Stimulated activated memory B cell treated with anti-CD40 and anti-IgM and Interleukin-4, amounts not matched to agents 10 μg/mL and 1 μg/mL and 100 μg/mL, for 72 hours (primary cell): Measurements from ENCODE around the gene MST1.

Experiments
- ATAC-seq: fragments of 150-1000 bp; cut with Tn5 transposase; 2 replicates; pipeline ENCODE4 v1.10.0; 2021
- H3K27ac Mint-ChIP-seq: one replicate; pipeline ENCODE4 v1.8.0; 2022; ENCODE audit warnings: mild to moderate bottlenecking, mixed read lengths
- H3K27me3 Mint-ChIP-seq: one replicate; pipeline ENCODE4 v1.8.0; 2022; ENCODE audit warnings: mixed read lengths
- H3K36me3 Mint-ChIP-seq: one replicate; pipeline ENCODE4 v1.8.0; 2022; ENCODE audit warnings: mixed read lengths
- H3K4me1 Mint-ChIP-seq: one replicate; pipeline ENCODE4 v1.8.0; 2022; ENCODE audit warnings: mixed read lengths
- H3K4me3 Mint-ChIP-seq: one replicate; pipeline ENCODE4 v1.8.0; 2022; ENCODE audit warnings: mild to moderate bottlenecking, moderate library complexity, mixed read lengths
- H3K9me3 Mint-ChIP-seq: one replicate; pipeline ENCODE4 v1.8.0; 2022; ENCODE audit warnings: mixed read lengths

The MST1 gene

DNA sequence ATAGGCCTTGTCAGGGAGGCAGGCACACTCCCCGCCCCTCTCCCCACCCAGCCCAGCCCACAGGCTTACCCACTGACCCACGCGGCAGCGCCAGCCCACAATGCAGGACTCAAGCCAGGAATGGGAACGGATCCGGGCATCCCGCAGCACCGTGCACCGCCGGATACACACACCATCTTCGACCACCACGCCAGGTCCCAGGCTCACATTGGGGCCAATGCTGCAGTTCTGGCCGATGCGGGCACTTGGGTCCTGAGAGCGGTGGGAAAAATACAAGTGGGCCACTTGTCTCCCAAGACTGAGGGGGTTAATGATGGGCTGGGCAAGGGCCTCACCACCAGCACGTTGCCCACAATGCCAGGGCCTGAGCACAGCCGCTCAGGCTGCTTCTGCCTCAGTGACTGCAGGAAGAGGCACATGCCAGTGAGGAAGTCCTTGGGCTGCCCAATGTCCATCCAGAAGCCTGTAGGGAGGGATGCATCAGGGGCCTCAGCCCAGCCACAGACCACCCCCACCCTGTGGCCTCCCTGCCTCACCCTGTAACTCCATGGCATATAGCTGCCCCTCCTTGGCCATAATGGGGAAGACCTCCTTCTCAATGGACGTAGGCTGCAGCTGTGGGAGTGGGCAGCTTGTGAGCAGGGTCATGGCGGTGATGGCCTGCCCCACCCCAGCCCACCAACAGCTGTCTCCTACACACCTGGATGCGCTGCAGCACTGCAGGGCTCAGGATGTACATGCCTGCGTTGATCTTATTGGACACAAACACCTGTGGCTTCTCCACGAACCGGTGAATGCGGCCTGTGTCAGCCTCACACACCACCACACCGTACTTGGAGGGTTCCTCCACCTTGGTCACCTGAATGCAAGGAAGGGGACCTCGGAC lies 32.9 kb upstream of the MST1 start:
- H3K4me1 Mint-ChIP-seq = peaks cover 78% of the 10 kb centered on the region
- H3K27ac Mint-ChIP-seq = peak overlapping the region; percentile 99
- H3K27me3 Mint-ChIP-seq = no peaks in the 10 kb centered on the region
- H3K9me3 Mint-ChIP-seq = no peaks in the 10 kb centered on the region
- peak overlapping the region; percentile 87 for H3K4me3 Mint-ChIP-seq
- ATAC-seq = no peak
- H3K36me3 Mint-ChIP-seq = peaks cover 9% of the 10 kb centered on the region

DNA sequence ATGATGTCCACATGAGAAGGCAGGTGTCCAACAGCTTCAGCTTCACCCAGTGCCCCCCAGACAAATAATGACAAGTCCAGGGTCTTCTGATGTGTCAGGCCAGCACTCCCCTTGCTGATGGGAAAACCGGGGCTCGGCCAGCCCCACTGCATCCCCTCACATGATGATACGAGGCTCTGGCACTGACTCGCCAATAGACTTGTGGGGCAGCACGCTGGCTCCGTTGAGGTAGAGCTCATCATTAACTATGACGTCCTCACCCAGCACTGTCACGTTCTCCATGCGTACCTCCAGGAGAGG lies 32.3 kb upstream of the MST1 start:
- Mint-ChIP-seq H3K4me3 (no peak overlapping the region), H3K27me3 (no peaks in the 10 kb centered on the region), H3K4me1 (peaks cover 72% of the 10 kb centered on the region), H3K36me3 (peaks cover 7% of the 10 kb centered on the region), H3K27ac (peak overlapping the region; percentile 75), H3K9me3 (no peaks in the 10 kb centered on the region)
- ATAC-seq = no peak

DNA sequence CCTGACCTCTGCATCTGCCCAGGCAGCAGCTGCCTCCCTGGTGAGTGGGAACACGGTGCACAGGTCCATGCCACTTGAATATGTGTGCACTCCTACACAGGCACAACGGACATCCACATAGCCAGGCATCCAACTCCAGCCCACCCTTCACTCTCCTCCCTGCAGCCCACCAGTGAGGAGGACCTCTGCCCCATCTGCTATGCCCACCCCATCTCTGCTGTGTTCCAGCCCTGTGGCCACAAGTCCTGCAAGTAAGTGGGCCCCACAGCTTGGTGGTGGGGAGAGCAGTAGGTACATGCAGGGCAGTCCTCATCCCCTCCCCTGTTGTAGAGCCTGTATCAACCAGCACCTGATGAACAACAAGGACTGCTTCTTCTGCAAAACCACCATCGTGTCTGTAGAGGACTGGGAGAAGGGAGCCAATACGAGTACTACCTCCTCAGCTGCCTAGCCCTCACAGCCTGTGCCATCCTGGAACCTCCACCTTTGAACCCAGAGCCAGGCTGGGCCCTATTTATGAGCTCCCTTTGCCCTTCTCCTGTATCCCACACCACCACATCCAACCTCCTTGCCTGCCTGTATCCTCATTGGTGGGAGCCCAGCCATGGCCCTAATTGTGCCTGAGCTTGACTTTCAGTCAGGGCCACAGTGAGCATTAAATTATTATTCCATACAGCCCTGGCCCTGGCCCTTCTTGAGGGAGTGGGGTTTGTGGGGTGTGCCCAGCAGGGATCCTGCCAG lies 31.8 kb upstream of the MST1 start:
- Mint-ChIP-seq H3K4me3 (no peak overlapping the region), H3K27me3 (no peaks in the 10 kb centered on the region), H3K9me3 (no peaks in the 10 kb centered on the region), H3K4me1 (peaks cover 67% of the 10 kb centered on the region), H3K36me3 (peaks cover 8% of the 10 kb centered on the region), H3K27ac (peak overlapping the region; percentile 75)
- ATAC-seq = no peak

DNA sequence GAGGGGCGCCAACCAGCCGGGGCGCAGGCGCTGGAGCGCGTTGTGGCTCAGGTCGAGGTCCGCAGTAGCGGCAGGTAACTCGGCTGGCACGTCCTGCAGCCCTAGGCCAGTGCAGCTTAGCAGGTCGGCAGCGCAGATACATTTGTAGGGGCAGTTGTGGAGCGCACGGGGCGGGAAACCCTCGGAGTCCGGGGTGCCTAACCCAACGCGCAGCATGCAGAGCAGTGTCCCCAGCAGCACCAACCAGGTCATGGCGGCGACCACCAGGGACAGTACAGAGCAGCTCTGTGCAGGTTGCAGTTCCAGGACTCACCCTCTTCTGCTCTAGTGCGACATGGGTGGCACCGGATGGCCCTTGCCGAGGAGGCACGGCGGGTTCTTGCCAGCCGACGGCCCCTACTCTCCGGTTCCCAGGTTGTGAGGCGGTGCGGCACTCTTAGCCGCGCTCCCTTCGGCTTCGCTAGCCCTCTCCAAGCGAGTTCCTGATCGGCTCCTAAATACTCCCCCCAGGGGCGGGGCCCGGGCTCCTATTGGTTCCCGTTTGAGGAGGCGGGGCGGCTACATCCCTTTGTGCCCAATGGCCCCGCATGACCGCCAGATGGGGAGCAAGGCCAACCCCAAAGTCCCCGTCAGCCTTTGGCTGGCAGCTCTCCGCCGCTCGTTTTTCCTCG lies 30.1 kb upstream of the MST1 start, which contains the start of gene AMIGO3:
AMIGO3 (minus strand) TSS at position 471 of the 671 bp plus-strand sequence; CDS start at position 252, 219 bp downstream.
- peak within 1 kb of the TSS; percentile 75 for H3K27ac Mint-ChIP-seq
- no peaks in the 10 kb centered on the region for H3K27me3 Mint-ChIP-seq
- peak within 1 kb of the TSS; percentile 84 for H3K4me3 Mint-ChIP-seq
- peaks cover 21% of the 10 kb centered on the region for H3K36me3 Mint-ChIP-seq
- H3K4me1 Mint-ChIP-seq = peaks cover 53% of the 10 kb centered on the region
- peak; percentile 83 for ATAC-seq
- H3K9me3 Mint-ChIP-seq = no peaks in the 10 kb centered on the region

DNA sequence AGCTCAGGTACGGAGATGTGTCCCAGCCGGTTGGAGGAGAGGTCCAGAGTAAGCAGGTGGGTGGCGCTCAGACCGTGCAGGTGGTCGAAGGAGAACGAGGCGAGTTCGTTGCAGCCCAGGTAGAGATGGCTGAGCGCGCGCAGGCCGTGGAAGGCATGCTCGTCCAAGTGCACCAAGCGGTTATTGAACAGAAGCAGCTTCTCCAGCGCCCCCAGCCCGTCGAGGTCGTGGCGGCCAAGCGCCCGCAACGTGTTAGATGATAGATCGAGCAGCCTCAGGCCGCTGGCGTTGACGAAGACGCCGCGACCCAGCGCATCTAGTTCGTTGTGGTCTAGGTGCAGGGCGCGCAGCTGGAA lies 29.6 kb upstream of the MST1 start:
- Mint-ChIP-seq H3K4me3 (peak overlapping the region; percentile 84), H3K27me3 (no peaks in the 10 kb centered on the region), H3K4me1 (peaks cover 47% of the 10 kb centered on the region), H3K36me3 (peaks cover 26% of the 10 kb centered on the region), H3K9me3 (no peaks in the 10 kb centered on the region), H3K27ac (peak overlapping the region; percentile 75)
- ATAC-seq = no peak

DNA sequence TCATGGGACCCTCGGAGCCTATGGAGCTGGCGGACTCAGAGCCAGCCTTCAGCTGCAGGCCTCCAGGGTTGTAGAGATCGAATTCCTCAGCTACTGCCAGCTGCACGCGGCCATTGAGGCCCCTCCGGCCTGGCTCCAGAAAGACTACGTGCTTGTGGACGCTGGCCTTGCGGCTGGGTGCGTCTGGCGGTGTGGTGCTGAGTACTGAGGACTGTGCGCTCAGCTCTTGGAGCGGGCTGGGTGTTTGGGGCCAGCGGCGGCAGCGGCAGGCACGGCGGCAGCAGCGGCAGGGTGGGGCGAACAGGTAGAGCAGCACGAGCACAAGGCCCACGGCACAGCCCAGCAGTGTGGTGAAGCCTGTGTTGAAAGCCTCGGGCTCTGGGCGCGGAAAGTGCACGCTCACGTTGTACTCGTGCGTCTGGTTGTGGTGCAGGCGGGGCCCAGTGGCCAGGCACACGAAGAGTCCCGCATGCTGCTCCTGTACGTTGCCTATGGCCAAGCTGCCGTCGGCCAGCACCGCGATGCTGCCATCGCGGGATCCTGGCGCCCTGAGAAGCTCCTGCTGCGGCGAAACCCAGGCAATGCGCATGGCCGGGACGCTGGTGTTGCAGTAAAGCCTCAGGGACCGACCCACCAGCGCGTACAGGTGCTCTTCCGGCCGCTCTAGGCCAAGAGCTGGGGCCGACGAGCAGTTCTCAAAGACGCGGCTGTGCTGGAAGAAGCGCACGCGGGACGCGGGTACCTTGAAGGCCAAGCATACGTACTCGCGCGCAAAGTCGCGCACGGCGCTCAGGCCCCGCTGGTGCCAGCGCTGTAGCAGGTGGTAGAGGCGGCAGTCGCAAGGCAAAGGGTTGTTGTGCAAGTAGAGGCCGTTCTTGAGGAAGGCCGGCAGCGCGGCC lies 28.9 kb upstream of the MST1 start:
- H3K4me1 Mint-ChIP-seq = peaks cover 45% of the 10 kb centered on the region
- peak overlapping the region; percentile 75 for H3K27ac Mint-ChIP-seq
- peak overlapping the region; percentile 84 for H3K4me3 Mint-ChIP-seq
- ATAC-seq = no peak
- no peaks in the 10 kb centered on the region for H3K27me3 Mint-ChIP-seq
- H3K36me3 Mint-ChIP-seq = peaks cover 26% of the 10 kb centered on the region
- H3K9me3 Mint-ChIP-seq = no peaks in the 10 kb centered on the region

DNA sequence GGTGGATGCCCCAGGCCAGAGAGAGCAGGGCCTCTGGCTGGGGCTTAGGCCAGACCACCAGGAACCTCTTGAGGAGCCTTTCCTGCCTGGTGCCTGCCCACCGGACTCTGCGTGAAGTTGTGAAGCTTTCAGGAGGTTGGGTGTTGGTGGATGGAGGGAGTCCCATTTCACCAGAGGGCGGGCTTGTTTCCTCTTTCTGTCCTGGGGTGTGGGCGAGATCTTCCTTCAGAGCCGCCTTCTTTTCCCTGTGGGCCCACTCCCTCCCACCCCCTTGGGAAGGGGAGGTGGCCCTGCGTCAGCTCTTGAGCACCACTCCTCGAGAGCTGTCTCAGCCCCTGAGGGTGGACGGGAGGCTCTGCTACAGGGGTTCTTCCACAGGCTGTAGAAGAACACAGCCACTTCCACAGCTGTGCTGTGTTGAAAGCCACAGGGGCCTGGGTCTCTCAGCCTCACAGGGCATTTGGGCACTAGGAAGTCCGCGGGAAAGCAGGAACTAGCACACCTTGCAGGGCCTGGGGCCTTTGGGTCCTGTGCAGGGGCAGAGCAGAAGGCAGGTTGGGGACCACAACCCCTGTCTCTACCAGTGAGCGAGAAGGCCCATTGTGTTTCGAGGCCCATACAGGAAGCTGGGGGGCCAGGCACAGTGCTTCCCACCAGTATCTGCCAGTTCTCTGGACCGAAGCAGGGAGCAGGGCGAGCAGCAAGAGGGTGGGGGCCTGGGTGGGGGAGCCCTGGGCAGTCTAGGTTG lies 28.1 kb upstream of the MST1 start:
- no peak overlapping the region for H3K27ac Mint-ChIP-seq
- H3K4me3 Mint-ChIP-seq = no peak overlapping the region
- no peak for ATAC-seq
- H3K9me3 Mint-ChIP-seq = no peaks in the 10 kb centered on the region
- peaks cover 26% of the 10 kb centered on the region for H3K36me3 Mint-ChIP-seq
- H3K27me3 Mint-ChIP-seq = no peaks in the 10 kb centered on the region
- H3K4me1 Mint-ChIP-seq = peaks cover 37% of the 10 kb centered on the region

DNA sequence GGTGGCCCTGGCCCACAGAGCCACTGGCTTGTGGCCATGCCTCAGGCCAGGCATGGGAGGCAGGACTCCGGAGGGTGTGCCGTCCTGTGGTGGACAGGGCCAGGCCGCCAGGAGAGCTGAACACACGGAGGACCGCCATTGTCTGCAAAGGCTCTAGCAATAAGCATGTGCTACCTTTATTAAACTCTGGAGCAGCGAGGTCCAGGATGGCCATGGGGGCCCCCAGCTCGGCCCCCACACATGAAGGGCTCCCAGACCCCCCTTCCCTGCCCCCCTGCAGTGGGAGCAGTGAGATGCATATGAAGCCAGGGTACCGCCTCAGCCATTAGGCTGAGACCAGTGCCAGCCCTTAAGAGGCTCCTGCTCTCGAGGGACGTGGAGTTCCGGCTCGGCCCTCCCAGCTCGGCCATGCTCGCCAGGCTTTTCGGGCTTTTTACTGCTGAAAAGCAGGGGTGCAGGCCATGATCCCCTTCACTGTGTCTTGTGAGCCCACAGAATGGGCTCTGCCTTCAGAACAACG lies 27.5 kb upstream of the MST1 start:
- H3K4me3 Mint-ChIP-seq = no peak overlapping the region
- peaks cover 33% of the 10 kb centered on the region for H3K4me1 Mint-ChIP-seq
- H3K27me3 Mint-ChIP-seq = no peaks in the 10 kb centered on the region
- no peaks in the 10 kb centered on the region for H3K9me3 Mint-ChIP-seq
- no peak overlapping the region for H3K27ac Mint-ChIP-seq
- peaks cover 32% of the 10 kb centered on the region for H3K36me3 Mint-ChIP-seq
- ATAC-seq = no peak

DNA sequence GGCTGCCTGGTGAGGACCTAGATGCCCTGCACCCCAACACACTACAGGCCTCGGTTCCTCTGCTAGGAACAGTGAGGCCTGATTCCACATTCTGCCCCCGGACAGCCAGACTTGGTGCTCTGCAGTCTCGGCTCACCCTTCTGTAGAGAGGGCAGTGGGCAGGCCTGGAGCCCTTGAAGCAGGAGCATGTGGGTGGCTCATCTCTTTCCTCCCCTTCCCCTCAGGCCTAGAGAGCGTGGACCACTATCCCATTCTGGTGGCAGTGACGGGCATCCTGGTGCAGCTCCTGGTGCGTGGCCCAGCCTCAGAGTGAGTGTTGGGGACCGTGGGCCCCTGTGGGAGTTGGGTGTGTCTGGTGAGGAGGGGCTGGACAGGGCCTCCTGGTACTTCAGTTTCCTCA lies 26.9 kb upstream of the MST1 start:
- H3K36me3 Mint-ChIP-seq = peaks cover 34% of the 10 kb centered on the region
- H3K4me1 Mint-ChIP-seq = peaks cover 29% of the 10 kb centered on the region
- no peaks in the 10 kb centered on the region for H3K27me3 Mint-ChIP-seq
- no peak overlapping the region for H3K4me3 Mint-ChIP-seq
- no peaks in the 10 kb centered on the region for H3K9me3 Mint-ChIP-seq
- no peak overlapping the region for H3K27ac Mint-ChIP-seq
- no peak for ATAC-seq

DNA sequence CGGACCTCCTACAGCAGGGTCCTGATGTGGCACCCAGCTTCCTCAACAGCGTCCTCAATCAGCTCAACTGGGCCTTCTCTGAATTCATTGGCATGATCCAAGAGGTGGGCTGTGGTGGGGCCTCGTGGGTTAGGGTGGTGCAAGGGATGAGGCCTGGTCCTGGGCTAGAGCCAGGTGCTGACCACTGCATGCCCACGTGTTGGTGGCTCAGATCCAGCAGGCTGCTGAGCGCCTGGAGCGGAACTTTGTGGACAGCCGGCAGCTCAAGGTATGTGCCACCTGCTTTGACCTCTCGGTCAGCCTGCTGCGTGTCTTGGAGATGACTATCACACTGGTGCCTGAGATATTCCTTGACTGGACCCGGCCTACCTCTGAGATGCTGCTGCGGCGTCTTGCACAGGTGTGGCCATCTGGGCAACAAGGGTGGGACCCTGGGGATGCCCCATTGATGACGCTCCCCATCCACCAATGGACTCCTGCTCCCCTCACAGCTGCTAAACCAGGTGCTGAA lies 26.4 kb upstream of the MST1 start:
- H3K27me3 Mint-ChIP-seq = no peaks in the 10 kb centered on the region
- H3K4me1 Mint-ChIP-seq = peaks cover 24% of the 10 kb centered on the region
- H3K36me3 Mint-ChIP-seq = peaks cover 33% of the 10 kb centered on the region
- no peak for ATAC-seq
- H3K27ac Mint-ChIP-seq = no peak overlapping the region
- H3K9me3 Mint-ChIP-seq = no peaks in the 10 kb centered on the region
- no peak overlapping the region for H3K4me3 Mint-ChIP-seq

DNA sequence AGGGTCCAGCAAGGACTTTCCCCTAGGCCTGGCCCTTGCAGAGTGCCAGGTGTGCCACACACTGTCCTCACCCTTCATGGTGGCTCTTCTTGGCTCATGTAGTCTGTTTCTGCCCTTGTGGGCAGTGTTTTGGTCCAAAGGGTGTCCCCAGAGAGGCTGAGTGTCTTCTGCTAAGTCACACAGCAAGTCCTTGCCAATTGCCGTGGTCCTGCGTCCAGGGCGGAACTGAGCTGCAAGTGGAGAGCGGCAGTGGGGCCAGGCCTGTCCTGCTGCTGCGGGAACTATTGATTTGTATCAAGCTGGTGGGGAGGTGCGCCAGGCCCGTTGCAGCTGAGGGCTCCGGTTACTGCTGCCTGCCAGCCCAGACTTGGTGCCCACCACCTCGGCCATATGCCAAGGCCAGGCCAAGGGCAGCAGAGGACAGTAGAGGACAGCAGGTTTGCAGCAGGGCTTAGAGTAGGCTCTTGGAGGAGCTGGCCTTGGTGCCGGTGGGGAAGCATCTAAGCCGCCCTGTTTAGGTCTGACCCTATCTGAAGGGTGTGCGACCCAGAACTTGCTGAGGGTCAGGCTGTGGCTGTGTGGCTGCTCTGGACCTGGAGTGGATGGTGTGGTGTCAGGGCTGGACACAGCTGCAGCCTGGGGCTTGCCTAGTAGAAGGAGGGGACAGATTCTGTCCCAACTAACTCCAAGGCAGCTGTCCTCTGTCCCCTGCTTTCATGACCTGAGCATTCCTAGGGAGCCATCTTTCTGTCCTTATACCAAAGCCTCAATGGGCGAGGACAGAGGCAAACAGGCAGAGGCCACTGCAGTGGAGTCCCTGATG lies 25.7 kb upstream of the MST1 start:
- no peak overlapping the region for H3K27ac Mint-ChIP-seq
- H3K36me3 Mint-ChIP-seq = peaks cover 33% of the 10 kb centered on the region
- no peak overlapping the region for H3K4me3 Mint-ChIP-seq
- H3K4me1 Mint-ChIP-seq = peaks cover 17% of the 10 kb centered on the region
- H3K9me3 Mint-ChIP-seq = no peaks in the 10 kb centered on the region
- no peak for ATAC-seq
- H3K27me3 Mint-ChIP-seq = no peaks in the 10 kb centered on the region

DNA sequence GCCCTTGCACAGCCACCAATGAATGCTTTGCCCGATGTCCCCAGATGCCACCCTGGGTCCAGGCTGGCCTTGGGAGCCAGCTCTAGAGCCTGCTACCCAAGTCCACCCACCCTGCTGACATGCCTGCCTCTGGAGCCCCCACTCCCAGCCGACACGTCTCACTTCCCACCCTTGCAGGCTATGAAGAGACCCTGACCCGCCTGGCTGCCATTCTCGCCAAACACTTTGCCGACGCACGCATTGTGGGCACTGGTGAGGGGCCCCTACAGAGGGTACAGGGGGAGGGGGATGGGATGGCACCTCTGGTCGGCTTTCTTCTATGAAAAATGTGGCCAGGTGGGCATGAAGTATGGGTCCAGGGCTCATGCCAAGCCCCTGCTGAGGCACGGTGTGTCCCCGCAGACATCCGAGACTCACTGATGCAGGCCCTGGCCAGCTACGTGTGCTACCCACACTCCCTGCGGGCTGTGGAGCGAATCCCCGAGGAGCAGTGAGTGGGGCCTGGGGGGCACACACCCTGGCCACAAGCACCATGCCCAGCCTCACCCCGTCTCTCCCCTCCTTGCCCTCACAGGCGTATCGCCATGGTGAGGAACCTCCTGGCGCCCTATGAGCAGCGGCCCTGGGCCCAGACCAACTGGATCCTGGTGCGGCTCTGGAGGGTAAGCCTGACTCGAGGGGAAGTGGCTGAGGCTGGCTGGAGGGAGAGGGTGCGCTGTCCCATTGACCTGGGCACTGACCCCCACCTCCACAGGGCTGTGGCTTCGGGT lies 24.2 kb upstream of the MST1 start:
- no peaks in the 10 kb centered on the region for H3K27me3 Mint-ChIP-seq
- no peak overlapping the region for H3K4me3 Mint-ChIP-seq
- no peaks in the 10 kb centered on the region for H3K9me3 Mint-ChIP-seq
- ATAC-seq = no peak
- no peak overlapping the region for H3K27ac Mint-ChIP-seq
- peaks cover 3% of the 10 kb centered on the region for H3K4me1 Mint-ChIP-seq
- peaks cover 35% of the 10 kb centered on the region for H3K36me3 Mint-ChIP-seq
